ENCODE measurements around the gene PLCB1. TPM values are rescaled to one million over a fixed set of nuclear protein-coding genes. Genes with fewer than 3 reads are reported as not detected.

Gene PLCB1
- total RNA-seq, 4 donors from 2014 or later: 13.5 to 110 (median 30.4) TPM

GRCh38 chr20:8654486-8654885 lies 522.4 kb downstream of the PLCB1 start:
- Histone ChIP-seq H3K9me3 (no peaks in the 10 kb centered on the region), H3K36me3 (no peaks in the 10 kb centered on the region), H3K4me1 (no peaks in the 10 kb centered on the region), H3K27ac (no peak overlapping the region), H3K27me3 (peaks cover 0 to 5% of the 10 kb centered on the region in 2 donors), H3K4me3 (no peak overlapping the region)
- TF ChIP-seq POLR2A (IDR thresholded peaks at IDR 0.05) (no peak), CTCF (IDR thresholded peaks at IDR 0.05) (no peak)
- DNase-seq: no peak
- intact Hi-C loops (cut with DNase I; ENCODE audit: low total_unique reads): no loop called here

GRCh38 chr20:8656335-8656734 lies 524.3 kb downstream of the PLCB1 start:
- Histone ChIP-seq H3K27ac (no peak overlapping the region), H3K4me3 (no peak overlapping the region), H3K36me3 (no peaks in the 10 kb centered on the region), H3K4me1 (no peaks in the 10 kb centered on the region), H3K9me3 (no peaks in the 10 kb centered on the region), H3K27me3 (peaks cover 0 to 5% of the 10 kb centered on the region in 2 donors)
- intact Hi-C loops (cut with DNase I; ENCODE audit: low total_unique reads): no loop called here
- no peak for TF ChIP-seq POLR2A (IDR thresholded peaks at IDR 0.05)
- TF ChIP-seq CTCF (IDR thresholded peaks at IDR 0.05): no peak
- peak in 1 of 2 donors; percentile 29 for DNase-seq

- no peak for DNase-seq
- Histone ChIP-seq H3K4me1 (no peaks in the 10 kb centered on the region), H3K36me3 (no peaks in the 10 kb centered on the region), H3K4me3 (no peak overlapping the region), H3K9me3 (no peaks in the 10 kb centered on the region), H3K27ac (no peak overlapping the region), H3K27me3 (peaks cover 0 to 5% of the 10 kb centered on the region in 2 donors)
- intact Hi-C loops (cut with DNase I; ENCODE audit: low total_unique reads): no loop called here
- no peak for TF ChIP-seq CTCF (IDR thresholded peaks at IDR 0.05)
- TF ChIP-seq POLR2A (IDR thresholded peaks at IDR 0.05): no peak
These were observed 525.6 kb downstream of the PLCB1 start for GRCh38 chr20:8657664-8658063.

GRCh38 chr20:8658103-8658502 lies 526.0 kb downstream of the PLCB1 start:
- Histone ChIP-seq H3K9me3 (no peaks in the 10 kb centered on the region), H3K36me3 (no peaks in the 10 kb centered on the region), H3K4me3 (no peak overlapping the region), H3K4me1 (no peaks in the 10 kb centered on the region), H3K27me3 (peaks cover 0 to 5% of the 10 kb centered on the region in 2 donors), H3K27ac (no peak overlapping the region)
- TF ChIP-seq CTCF (IDR thresholded peaks at IDR 0.05) (no peak), POLR2A (IDR thresholded peaks at IDR 0.05) (no peak)
- intact Hi-C loops (cut with DNase I; ENCODE audit: low total_unique reads): no loop called here
- no peak for DNase-seq

GRCh38 chr20:8661229-8661952 lies 529.3 kb downstream of the PLCB1 start:
- H3K36me3 ChIP-seq: no peaks in the 10 kb centered on the region
- no peak overlapping the region for H3K27ac ChIP-seq
- H3K4me1 ChIP-seq: no peaks in the 10 kb centered on the region
- H3K27me3 ChIP-seq: no peaks in the 10 kb centered on the region
- no peak for DNase-seq
- TF ChIP-seq POLR2A (IDR thresholded peaks at IDR 0.05) (no peak), CTCF (IDR thresholded peaks at IDR 0.05) (no peak)
- H3K9me3 ChIP-seq: no peaks in the 10 kb centered on the region
- intact Hi-C loops (cut with DNase I; ENCODE audit: low total_unique reads): no loop called here
- no peak overlapping the region for H3K4me3 ChIP-seq

Data from uterus (tissue), 4 donors.